HepG2 (cell line): ENCODE data around the gene PEX5L. TPM values are rescaled to one million over a fixed set of nuclear protein-coding genes. Genes with fewer than 3 reads are reported as not detected.

Source experiments
- ATAC-seq: fragments of 200-7000 bp; cut with Tn5 transposase; 3 replicates; pipeline ENCODE4 v1.9.1; 2020; ENCODE audit warnings: mild to moderate bottlenecking, moderate library complexity
- BruUV-seq: library from RNA; stranded (reverse); fragments of 400-500 nt; replicated peaks from 2 replicates; lab custom pipeline; 2021; lab: Mats Ljungman, UMichigan
- CTCF ChIA-PET: fragments of 300-600 bp; formaldehyde crosslinking; extraction: SDS; loops from one replicate; lab custom pipeline; 2021; ENCODE audit warnings: low total read pairs, inconsistent platforms, low intra/inter-chr PET ratio; lab: Yijun Ruan, JAX
- POLR2A ChIA-PET: fragments of 350-600 bp; sonication (Branson Sonifier 250); formaldehyde crosslinking; loops from one replicate; lab custom pipeline; 2020; ENCODE audit warnings: antibody characterized with exemption, inconsistent platforms; lab: Yijun Ruan, JAX
- DNase-seq: peaks from one replicate; pipeline ENCODE4 v3.0.0-alpha.2; 2015; ENCODE audit warnings: low spot score
- FAIRE-seq: peaks from 3 replicates; lab custom pipeline; 2011; peaks lifted over from hg19 to GRCh38; lab: Jason Lieb, UNC
- H2AFZ ChIP-seq: one replicate; pipeline ENCODE4 v1.6.1; 2011; ENCODE audit warnings: low read length, inconsistent platforms
- H3K27ac ChIP-seq: fragments of 300-600 bp; 3 replicates; pipeline ENCODE4 v1.8.0; 2011; ENCODE audit warnings: mixed run types, mild to moderate bottlenecking, mixed read lengths, low read length, inconsistent platforms; ENCODE audit not compliant: insufficient read depth; ENCODE audit errors: extremely low read length
- H3K27me3 ChIP-seq, 2 experiments: fragments of 200-600 bp in 1 of 2; 2 replicates in 1 of 2; 3 replicates in 1 of 2; pipeline versions ENCODE4 v1.6.0 to v1.8.0; 2011; ENCODE audit warnings: low read length in 2 of 2, mild to moderate bottlenecking in 2 of 2, moderate library complexity in 2 of 2, inconsistent platforms in 1 of 2; ENCODE audit not compliant: insufficient read depth in 2 of 2, control insufficient read depth in 1 of 2
- H3K36me3 ChIP-seq, 2 experiments: fragments of 200-600 bp in 1 of 2; replicated peaks in 1 of 2; 2 replicates in 1 of 2; 3 replicates in 1 of 2; pipeline versions ENCODE4 v1.5.1 to v1.8.0; 2011; ENCODE audit warnings: low read length in 2 of 2, inconsistent platforms in 1 of 2; ENCODE audit not compliant: insufficient read depth in 2 of 2, control insufficient read depth in 1 of 2
- H3K4me1 ChIP-seq: 2 replicates; pipeline ENCODE4 v1.5.1; 2012; ENCODE audit warnings: low read length, inconsistent platforms; ENCODE audit not compliant: insufficient read depth
- H3K4me2 ChIP-seq: 2 replicates; pipeline ENCODE4 v1.6.0; 2011; ENCODE audit warnings: low read depth, low read length, inconsistent platforms
- H3K4me3 ChIP-seq, 3 experiments: fragments of 200-600 bp in 1 of 3; sonication (generic), shearing (Covaris generic) in 1 of 3; replicated peaks in 1 of 3; 2 replicates each; pipeline ENCODE4 v1.5.1; 2011 to 2016; ENCODE audit warnings: low read length in 3 of 3, inconsistent platforms in 2 of 3, low read depth in 2 of 3, mild to moderate bottlenecking in 2 of 3, control low read depth in 1 of 3, mixed read lengths in 1 of 3; ENCODE audit not compliant: insufficient read depth in 1 of 3
- H3K79me2 ChIP-seq: one replicate; pipeline ENCODE4 v1.6.1; 2011; ENCODE audit warnings: low read length, inconsistent platforms; ENCODE audit not compliant: insufficient read depth
- H3K9ac ChIP-seq: 2 replicates; pipeline ENCODE4 v1.6.0; 2011; ENCODE audit warnings: mild to moderate bottlenecking, low read depth, low read length, inconsistent platforms; ENCODE audit not compliant: insufficient read depth
- H3K9me3 ChIP-seq: 2 replicates; pipeline ENCODE4 v1.5.1; 2012; ENCODE audit warnings: mild to moderate bottlenecking, low read length
- H4K20me1 ChIP-seq: 2 replicates; pipeline ENCODE4 v1.6.0; 2011; ENCODE audit warnings: inconsistent platforms, mild to moderate bottlenecking, low read length, moderate library complexity; ENCODE audit not compliant: insufficient read depth
- GATAD1 ChIP-seq: IDR thresholded peaks from 2 replicates; pipeline ENCODE4 v1.6.1; 2016; ENCODE audit warnings: missing genetic modification reagents, missing compliant biosample characterization
- IKZF1 ChIP-seq: fragments of 450-650 bp; IDR thresholded peaks from 2 replicates; pipeline ENCODE4 v1.7.1; 2016
- KLF15 ChIP-seq: sonication (generic); formaldehyde crosslinking; IDR thresholded peaks from 2 replicates; pipeline ENCODE4 v1.8.1; 2023; ENCODE audit warnings: borderline replicate concordance, mild to moderate bottlenecking, inconsistent platforms, missing genetic modification reagents, mixed read lengths
- SOX13 ChIP-seq, 3 experiments: fragments of 450-650 bp in 1 of 3; sonication (generic) in 1 of 3; formaldehyde crosslinking in 1 of 3; IDR thresholded peaks in 2 of 3; conservative IDR thresholded peaks in 1 of 3; 2 replicates each; pipeline versions ENCODE4 v1.5.0 to v1.6.1; 2016 to 2020; ENCODE audit warnings: antibody characterized with exemption in 1 of 3, mild to moderate bottlenecking in 1 of 3, missing compliant biosample characterization in 1 of 3, missing genetic modification reagents in 1 of 3, moderate library complexity in 1 of 3
- ZFP90 ChIP-seq: sonication (generic); formaldehyde crosslinking; IDR thresholded peaks from 2 replicates; pipeline ENCODE4 v1.8.0; 2022; ENCODE audit warnings: missing genetic modification reagents, mild to moderate bottlenecking, inconsistent platforms, borderline replicate concordance
- ZNF282 ChIP-seq: fragments of 450-650 bp; IDR thresholded peaks from 2 replicates; pipeline ENCODE4 v1.6.1; 2018; ENCODE audit not compliant: partially characterized antibody
- ZNF335 ChIP-seq: sonication (generic); formaldehyde crosslinking; IDR thresholded peaks from 2 replicates; pipeline ENCODE4 v1.4.0; 2020; ENCODE audit warnings: missing genetic modification reagents
- ZNF737 ChIP-seq: sonication (generic); formaldehyde crosslinking; IDR thresholded peaks from 2 replicates; pipeline ENCODE4 v1.5.0; 2020; ENCODE audit warnings: missing genetic modification reagents, mild to moderate bottlenecking, borderline replicate concordance
- WGBS: methylation state at CpG from one replicate; pipeline ENCODE4 v1.1.6; 2017; ENCODE audit warnings: low lambda C conversion rate; 5-methylcytosine and 5-hydroxymethylcytosine counted together
- in situ Hi-C: cut with HindIII; loops from 2 replicates; pipeline ENCODE4 v1.10.0; 2017; ENCODE audit warnings: low pct_unique_long_range_greater_than_20kb; ENCODE audit not compliant: extremely low pct_ligation_motif_present
- intact Hi-C: fragments of 100-400 bp; cut with micrococcal nuclease; formaldehyde crosslinking; loops from one replicate; pipeline ENCODE4 v1.10.0; 2022; ENCODE audit not compliant: unreplicated experiment
- polyA plus RNA-seq, 8 experiments: library from polyadenylated mRNA; depleted of rRNA in 3 of 8; stranded (reverse) in 7 of 8; unstranded in 1 of 8; fragments of >200 nt; fragmentation: Illumina TruSeq in 4 of 8; extraction: Trizol in 4 of 8; gene quantifications; 2 replicates each; pipeline versions ENCODE4 v1.2.1 to v1.2.3, GENCODE V29; 2011 to 2016; ENCODE audit warnings: low read depth in 4 of 8, missing spikeins in 1 of 8, mixed read lengths in 1 of 8; ENCODE audit not compliant: insufficient read depth in 1 of 8
- total RNA-seq, 5 experiments: library from RNA; depleted of rRNA; stranded (reverse); fragments of >200 nt; fragmentation: Illumina TruSeq; extraction: Trizol; gene quantifications; 2 replicates each; pipeline ENCODE4 v1.2.3, GENCODE V29; 2016; ENCODE audit warnings: low read depth in 1 of 5

The PEX5L gene
- total and polyA plus RNA-seq, 2 of the 13 experiments (the other 11 are each of a cell fraction or from before 2014, with no cell fraction given), result not detected

DNA sequence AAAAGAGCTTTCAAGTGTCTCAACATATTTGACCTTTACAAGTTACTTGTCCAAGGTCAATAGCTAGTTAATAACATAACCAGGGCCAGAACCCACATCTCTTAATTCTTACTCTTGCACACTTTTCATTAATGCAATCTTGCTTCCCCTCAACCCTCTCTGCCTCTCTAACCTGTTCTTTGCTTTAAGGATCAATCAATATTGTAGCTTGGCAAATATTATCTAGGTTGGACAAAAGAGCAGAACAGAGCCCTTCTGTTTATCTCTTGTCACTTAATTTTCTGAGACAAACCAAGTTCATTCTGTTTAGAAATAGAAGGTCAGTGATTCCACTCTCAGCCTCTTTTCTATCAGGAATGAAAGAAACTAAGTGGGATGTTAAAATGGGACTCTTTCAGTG is 203.4 kb downstream of the PEX5L start:
- no peaks in the 10 kb centered on the region for H3K9me3 ChIP-seq
- ATAC-seq (peak; percentile 79), DNase-seq (no peak), FAIRE-seq (no peak)
- no peak overlapping the region for H3K4me2 ChIP-seq
- TF ChIP-seq SOX13 (IDR thresholded peaks at IDR 0.05), result no peak
- peak in 1 of 2 experiments; percentile 20; a peak in 1 of 4 replicates for TF ChIP-seq SOX13 (CRISPR knock-in tag; conservative IDR thresholded peaks at IDR 0.05 in 1 of 2, IDR thresholded peaks at IDR 0.05 in 1 of 2)
- no peak for TF ChIP-seq ZNF282
- no peak for TF ChIP-seq ZNF737 (CRISPR knock-in tag)
- TF ChIP-seq ZNF335, result no peak
- TF ChIP-seq ZFP90, result no peak
- TF ChIP-seq KLF15 (CRISPR knock-in tag), result no peak
- in situ Hi-C loops, result no loop called here
- no peak overlapping the region for H3K4me3 ChIP-seq
- H4K20me1 ChIP-seq, result no peaks in the 10 kb centered on the region
- BruUV-seq, result no TSS peak
- H3K27me3 ChIP-seq, result no peaks in the 10 kb centered on the region; a peak in 1 of 5 replicates
- POLR2A ChIA-PET, result no interaction called here
- H3K36me3 ChIP-seq, result no peaks in the 10 kb centered on the region
- intact Hi-C loops, result no loop called here
- no peak overlapping the region for H3K27ac ChIP-seq
- H3K4me1 ChIP-seq, result no peaks in the 10 kb centered on the region
- no peak overlapping the region for H2AFZ ChIP-seq
- no peaks in the 10 kb centered on the region for H3K79me2 ChIP-seq
- CTCF ChIA-PET, result no interaction called here
- H3K9ac ChIP-seq, result no peak overlapping the region

DNA sequence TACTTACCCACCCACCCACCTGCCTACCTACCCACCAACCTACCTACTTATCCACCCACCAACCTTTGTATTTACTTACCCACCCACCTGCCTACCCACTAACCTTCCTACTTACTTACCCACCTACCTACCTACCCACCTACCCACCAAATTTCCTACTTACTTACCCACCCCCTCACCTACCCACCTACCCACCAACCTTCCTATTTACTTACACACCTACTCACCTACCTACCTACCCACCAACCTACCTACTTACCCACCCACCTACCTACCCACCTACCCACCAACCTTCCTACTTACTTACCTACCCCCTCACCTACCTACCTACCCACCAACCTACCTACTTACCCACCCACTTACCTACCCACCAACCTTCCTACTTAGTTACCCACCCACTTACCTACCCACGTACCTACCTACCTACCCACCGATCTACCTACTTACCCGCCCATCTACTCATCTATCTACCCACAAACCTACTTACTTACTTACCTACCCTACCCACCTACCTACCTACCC is 204.3 kb downstream of the PEX5L start:
- no peaks in the 10 kb centered on the region for H4K20me1 ChIP-seq
- TF ChIP-seq IKZF1, result 0 out of 2 replicates have a peak, but pooled peaks have one; percentile 36
- TF ChIP-seq GATAD1 (CRISPR knock-in tag), result no peak
- no peaks in the 10 kb centered on the region for H3K36me3 ChIP-seq
- no peak for FAIRE-seq
- no peak overlapping the region for H3K9ac ChIP-seq
- intact Hi-C loops (no loop called here), in situ Hi-C loops (no loop called here)
- CTCF ChIA-PET, result no interaction called here
- 35% methylated on average over 3 of the region's 3 CpGs for WGBS
- BruUV-seq, result no TSS peak
- no peak overlapping the region for H3K4me2 ChIP-seq
- H3K79me2 ChIP-seq, result no peaks in the 10 kb centered on the region
- H3K4me3 ChIP-seq, result no peak overlapping the region
- ATAC-seq, result no peak
- H3K4me1 ChIP-seq, result no peaks in the 10 kb centered on the region
- no peaks in the 10 kb centered on the region for H3K9me3 ChIP-seq
- no peak overlapping the region for H2AFZ ChIP-seq
- H3K27me3 ChIP-seq, result no peaks in the 10 kb centered on the region; a peak in 1 of 5 replicates
- DNase-seq, result no peak
- no peak overlapping the region for H3K27ac ChIP-seq
- POLR2A ChIA-PET, result no interaction called here
